ENCODE results near the gene AGK.
"Not testable (repeated sequence)": the region's sequence is repeated elsewhere in the genome, so short reads cannot be mapped to it uniquely, and the experiment has no call there.

Gene AGK

DNA sequence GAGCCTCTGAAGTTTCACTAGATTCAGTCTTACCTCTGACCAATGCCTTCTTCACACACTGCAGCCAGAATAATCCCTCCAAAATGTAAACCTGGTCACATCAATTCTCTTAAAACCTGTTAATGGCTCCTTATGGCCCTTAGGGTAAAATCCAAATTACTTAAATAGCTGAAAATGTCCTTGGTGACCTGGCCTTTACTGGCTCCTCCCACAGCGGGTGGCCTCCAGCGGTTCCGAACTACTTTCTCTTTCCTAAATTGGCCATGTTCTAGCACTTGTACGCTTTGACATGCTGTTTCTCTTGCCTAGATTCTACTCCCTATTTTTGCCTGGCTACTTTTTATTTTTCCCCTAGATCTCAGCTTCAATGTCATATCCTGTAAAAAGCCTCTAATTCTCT is 36.1 kb downstream of the AGK start:
- no peak for DNase-seq

DNA sequence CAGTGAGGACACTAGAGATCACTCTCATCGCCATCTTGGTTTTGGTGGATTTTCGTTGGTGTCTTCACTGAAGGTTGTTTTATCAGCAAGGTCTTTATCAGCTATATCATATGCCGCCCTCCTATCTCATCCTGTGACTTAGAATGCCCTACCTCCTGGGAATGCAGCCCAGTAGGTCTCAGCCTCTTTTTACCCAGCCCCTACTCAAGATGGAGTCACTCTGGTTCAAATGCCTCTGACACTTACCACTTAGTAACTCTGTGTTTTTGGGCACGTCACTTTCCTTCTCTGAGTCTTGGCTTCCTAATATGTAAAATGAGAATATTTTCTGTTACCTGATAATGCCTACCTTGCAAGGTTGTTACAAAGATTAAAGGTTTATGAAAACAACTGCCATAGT is 37.7 kb downstream of the AGK start:
- no peak for DNase-seq

DNA sequence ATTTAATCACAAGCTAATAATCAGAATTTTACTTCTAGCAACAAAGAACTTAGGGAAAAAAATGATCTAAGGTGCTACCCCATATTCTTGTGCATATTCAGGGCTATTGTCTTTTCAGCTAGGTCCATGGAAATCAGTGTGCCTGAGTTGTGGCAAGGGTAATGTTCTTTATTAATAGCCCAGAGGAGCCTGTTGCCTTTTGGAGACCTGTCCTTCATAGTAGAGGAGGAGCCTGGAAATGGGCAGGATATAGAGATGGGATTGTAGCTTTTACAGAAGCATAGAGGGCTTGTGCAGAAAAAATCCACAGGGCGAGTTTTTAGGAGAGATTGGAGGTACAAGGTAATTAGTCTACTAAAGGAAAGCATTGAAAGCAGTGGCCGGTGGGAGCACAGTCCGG is 38.9 kb downstream of the AGK start:
- no peak for DNase-seq

DNA sequence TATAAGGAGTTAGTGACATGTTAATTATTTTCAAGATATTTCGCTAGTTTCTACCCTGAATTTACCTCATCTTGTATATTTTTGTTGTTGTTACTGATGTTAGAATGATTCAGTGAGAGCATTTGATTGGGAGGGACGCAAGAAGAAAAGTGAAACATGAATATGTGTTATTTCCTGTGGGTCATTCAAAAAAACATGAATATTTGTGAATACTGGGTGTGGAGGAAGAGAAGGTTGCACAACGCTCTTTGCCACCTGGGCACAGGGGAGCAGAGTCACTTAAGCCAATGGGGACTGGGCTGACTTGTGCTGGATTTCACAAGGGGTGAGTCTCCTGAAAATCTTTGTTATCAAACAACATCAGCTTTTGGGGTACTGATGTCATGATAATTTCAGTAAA is 39.5 kb downstream of the AGK start:
- DNase-seq, result no peak

DNA sequence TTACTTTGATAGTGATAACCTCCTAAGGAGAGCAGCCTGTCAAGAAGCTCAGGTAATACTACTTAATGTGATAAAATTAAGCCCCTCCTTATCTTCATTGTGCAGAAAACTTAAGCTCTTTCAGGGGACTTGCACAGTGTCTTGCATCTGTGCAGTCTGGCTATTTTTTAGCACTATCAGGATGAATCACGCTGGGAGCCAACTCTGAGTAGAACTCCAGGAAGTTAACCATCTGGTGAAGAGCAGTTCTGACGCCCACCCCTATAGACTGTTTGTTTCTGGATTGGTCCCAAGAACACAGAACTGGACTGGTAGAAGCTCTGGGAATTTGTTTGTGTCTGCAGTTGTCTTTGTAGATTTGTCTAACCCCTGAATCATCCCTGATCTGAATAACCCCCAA is 41.9 kb downstream of the AGK start:
- DNase-seq, result no peak

DNA sequence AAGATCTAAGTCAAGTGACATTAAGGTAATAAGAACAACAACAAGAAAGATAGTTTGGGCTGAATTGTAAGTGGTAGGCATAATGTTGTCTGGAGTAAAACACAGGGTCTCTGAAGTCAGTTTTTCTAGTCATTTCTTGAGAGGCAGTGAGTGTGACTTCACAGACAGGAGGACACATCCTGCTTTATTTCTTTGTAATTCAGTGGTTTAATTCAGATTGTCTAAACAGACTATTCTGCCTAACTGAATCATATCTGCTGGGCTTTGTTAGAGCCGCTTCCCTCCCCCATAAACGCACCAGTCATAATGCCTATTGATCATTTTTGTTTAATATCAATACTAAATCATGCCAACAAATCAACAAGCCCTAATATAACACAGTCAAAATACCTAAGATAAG is 46.8 kb downstream of the AGK start:
- DNase-seq, result no peak

DNA sequence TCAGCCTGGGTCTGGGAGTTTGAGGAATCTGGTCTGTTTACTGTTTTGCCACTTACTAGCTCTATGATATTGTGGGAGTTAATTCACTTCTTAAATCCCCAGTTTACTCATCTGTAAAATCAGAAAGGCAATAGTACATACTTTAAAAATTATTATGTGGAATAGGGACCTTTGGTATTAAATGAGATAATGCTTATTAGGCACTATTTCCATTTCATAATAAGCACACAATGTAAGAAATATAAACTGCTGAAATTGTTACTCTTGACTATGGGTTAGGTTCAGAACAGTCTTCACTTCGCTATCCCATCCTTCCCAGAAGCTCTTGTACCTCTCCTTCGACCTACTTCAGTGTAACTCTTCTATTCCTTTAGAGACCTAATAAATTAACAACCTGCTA is 47.2 kb downstream of the AGK start:
- DNase-seq, result no peak

DNA sequence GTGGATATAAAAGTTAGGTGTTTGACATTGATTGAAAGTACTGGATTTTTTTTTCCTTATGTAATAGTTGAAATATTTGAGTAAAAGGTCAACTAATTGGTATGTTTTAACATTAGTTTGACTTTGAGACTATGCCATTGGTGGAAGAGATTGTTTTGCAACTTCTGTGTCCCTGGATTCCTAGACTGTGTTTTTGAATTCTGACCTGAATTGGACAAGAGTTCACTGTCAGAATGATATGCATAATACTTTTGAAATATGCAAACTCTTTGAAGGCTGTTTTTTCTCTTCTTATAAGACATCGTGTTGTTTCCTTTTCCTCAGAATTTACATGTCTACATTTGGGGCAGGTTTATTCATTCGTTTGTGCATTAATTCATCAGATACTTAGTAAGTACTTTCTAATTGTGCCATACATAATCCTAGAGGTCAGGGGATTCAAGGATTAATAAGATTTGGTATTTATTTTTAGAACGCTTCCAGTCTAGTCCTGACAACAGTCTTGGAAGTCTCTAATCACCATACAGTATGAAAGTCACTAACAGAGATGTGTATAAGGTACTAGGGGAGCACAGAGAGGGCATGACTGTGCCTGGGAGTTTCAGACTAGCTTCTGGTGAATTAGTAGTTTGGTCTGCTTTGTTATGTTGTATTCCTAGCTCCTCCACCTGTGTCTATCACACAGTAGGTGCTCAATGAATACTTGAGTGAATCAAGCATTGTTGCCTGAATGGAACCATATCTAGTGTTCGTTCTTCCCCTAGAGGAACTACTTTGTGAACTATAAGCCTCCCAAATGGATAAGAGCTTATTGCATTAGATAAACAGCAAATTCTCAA is 49.2 kb downstream of the AGK start:
- DNase-seq, result no peak

DNA sequence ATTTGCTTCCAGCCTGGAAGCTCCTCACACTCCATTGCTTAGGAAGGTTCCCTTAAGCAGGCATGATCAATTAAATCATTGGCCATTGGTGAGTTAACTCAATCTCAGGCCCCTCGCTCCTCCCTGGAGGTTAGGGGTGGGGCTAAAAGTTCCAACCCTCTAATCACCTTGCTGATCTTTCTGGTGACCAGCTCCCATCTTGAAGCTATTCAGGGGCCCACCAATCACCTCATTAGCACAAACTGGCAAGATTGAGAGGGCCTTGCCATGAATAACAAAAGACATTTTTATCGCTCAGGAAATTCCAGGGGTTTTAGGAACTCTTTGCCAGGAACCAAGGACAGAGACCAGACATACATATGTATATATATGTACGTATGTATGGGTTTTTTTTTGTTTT is 58.4 kb downstream of the AGK start:
- DNase-seq, result no peak

DNA sequence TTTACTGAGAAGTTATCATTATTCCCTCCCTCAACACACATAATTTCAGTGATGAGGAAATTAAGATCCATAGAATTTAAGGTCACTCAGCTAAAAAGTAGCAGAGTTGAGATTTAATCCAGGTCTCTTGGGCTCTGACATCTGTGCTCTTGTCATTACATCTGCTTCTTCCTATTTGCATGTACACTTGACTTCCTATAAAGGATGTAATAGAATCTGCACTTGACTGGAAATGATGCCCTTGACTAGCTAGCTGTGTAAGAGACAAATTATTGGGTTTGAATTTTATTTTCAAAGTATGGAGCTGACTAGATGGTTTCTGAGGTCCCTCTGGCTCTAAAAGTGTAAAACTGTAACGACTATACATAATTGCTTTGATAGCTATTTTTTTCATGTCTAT is 59.5 kb downstream of the AGK start:
- no peak for DNase-seq

DNA sequence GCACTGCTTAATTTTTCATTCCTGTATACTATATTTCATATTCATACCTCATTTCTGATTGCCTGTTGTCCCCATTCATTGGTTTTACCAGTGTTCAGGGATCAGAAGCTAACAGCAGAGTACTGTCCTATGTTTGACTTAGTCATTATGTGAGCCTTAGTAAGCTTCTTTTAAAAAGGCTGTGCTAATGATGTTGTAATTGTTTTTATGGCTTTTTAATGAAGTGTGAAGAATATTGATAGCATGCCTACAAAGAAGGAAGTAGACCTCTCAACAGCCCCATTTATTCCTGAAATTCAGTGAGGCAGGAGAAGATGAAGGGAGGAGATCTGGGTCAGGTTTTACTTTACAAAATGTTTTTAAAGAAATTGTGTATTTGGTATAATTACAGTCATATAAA is 61.7 kb downstream of the AGK start:
- DNase-seq, result no peak

DNA sequence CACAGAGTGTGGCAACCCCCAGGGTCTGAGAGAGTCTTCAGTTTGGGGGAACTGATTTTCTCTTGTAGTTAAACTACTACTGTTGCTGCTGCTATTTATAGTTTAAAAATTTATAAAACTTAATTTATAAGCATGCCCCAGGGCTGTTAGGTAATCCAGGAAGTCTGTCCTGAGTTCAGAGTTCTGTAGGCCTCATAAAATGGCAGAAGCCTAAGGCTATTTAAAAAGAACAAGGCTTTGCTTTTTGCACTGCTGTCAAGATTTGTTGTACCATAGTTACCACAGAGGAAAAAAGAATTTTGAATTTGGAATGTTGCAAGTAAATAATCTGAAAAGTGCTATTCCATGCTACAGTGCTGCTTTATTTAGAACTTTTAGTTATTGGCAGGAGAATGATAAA is 66.1 kb downstream of the AGK start:
- no peak for DNase-seq

DNA sequence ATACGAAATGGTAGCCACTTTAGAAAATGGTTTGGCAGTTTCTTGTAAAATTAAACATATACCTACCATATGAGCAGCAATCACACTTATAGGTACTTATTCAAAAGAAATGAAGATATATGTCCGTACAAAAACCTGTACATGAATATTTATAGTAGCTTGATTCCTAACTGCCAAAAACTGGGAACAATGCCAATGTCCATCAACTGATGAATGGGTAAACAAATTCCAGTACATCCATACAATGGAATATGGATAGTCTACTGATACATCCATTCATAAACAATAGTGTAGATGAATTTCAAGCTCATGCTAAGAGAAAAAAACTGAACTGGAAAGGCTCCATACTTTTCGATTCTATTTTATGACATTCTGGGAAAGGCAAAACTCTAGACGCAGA is 68.5 kb downstream of the AGK start:
- DNase-seq, result no peak

DNA sequence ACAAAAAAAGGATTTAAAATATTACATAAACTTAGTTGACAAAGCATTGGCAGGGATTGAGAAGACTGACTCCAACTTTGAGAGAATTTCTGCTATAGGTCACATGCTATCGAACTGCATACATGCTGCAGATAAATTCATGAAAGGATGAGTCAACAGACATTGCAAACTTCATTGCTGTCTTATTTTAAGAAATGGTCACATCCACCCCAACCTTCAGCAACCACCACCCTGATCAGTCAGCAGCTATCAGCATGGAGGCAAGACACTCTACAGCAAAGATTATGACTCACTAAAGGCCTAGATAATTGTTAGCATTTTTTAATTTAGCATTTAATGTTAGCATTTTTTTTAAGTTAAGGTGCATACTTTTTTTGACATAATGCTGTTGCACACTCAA is 73.6 kb downstream of the AGK start:
- no peak for DNase-seq

DNA sequence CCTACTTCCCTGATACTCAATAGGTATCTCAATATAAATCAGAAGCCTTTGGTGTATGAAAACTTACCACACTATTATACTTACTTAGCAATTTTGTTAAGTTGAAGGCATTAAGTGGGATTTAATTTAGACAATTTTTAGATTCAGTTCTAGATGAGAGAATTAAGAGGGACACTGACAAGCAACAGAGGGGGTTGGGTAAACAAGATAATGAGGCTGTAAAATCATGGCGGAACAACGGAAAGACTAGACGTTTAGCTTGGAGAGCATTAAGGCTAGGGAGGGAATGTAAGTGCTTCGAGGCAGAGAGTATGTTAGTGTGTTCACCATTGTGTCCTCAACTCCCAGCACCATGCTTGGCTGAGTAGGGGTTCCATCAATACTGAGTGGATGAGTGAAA is 79.4 kb downstream of the AGK start:
- no peak for DNase-seq

DNA sequence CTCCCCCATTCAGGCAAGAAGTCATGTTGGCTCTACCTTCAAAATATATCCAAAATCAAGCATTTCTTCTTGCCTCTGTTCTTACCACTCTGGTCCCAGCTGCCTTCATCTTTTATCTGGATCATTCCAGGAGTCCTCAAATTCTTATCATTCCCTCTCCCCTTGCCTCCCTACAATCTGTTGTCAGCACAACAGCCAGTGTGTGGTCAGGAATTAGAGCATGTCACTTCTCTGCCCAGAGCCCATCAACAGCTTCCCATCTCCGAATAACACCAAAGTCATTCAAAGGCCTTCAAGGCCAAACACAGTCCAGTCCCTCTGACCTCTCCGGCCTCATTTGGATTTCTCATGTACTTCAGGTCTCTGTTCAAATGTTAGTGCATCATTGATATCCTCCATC is 80.3 kb downstream of the AGK start:
- DNase-seq, result no peak

DNA sequence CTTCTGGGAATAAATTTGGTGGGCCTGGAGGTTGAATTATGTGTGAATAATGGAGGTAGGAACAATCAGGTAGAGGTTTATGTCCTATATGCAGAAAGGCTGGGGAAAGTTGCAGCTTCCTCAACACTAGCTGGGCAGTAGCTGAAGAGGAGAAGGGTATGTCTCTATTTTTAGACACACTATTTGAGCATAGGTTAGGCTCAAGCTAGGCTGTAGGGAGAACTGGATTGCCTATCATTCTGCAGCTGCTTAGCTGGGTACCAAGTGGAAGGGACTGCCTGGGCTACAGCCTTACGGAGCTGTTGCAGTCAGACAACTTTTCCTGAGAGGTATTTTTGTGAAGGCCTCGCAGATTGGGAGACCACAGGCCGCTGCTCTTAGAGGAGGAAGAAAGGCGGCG is 82.9 kb downstream of the AGK start:
- DNase-seq, result no peak

DNA sequence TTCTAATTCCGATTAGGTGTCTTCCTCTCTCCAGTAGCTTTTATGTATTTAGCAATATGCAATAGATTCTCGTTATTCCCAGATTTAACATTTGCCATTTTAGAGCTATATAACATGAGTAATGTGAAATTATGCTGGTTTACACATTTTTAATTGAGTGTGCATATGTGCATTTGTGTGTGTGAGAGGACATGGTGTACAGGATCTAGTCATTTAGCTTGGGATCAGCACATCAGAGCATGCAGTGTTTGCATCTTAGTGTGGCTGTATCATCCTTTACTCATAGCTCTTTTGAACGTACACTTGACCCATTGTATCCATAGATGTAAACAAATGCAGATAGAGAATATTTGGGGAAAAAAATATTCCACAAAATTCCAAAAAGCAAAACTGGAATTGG is 84.8 kb downstream of the AGK start:
- DNase-seq, result no peak

DNA sequence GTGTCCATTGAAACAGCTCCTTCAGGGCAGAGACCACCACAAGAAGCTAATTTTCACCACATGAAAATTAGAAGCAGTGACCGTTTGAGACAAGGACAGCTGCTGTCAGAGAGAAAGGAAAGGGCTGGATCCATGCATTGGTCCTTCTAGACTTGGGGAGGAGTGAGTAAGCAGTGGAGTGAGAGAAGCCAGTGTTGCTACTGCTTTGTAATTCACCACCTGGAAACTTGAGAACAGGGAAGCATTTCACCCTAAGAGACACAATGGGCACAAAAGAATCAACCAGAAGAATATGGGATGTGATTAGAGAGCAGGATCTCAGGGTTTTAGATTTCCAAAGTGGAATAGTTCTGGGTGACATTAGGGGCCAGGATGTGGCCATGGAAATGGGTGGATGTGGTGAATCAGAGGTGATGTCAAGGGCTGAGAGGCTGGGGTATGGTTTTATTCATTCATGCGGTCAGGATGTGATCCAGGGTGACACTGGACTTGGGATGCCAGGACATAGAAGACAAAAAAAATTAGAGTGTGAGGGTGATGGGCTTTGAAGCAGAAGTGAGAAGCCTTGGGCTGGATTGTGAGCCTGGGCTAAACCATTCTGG is 89.1 kb downstream of the AGK start:
- DNase-seq, result no peak

DNA sequence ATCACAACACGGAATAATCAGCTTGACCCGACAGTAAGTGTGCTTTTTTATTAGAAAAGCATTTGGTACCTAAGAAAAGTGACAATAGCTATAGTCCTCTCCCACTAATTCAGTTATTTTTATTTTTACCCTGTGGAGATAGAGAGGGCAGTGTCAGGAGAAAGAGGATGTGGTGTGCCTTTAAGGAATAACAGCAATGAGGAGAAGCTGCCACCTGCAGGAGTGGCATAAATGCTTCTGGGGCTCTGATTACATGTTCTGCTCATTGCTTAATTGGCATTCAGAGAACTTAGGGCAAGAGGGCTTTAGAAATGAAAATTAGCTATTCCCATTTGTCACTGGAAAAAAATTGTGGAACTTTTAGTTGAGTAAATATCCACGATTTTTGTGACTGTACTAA is 90.7 kb downstream of the AGK start:
- no peak for DNase-seq

DNA sequence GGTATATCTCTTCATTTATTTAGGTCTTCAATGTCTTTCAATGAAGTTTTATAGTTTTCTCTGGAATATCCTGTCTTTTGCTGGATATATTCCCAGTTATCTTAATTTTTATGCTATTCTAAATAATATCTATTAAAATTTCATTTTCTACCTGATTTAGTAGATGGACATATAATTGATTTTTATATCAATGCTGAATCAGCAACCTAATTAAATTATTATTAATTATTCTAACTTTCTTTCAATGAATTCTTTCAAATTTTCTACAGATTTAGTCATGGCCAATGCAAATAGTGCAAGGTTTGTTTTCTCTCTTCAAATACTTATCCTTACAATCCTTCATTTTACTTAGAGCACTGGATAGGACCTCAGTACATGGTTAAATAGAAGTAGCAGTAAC is 94.0 kb downstream of the AGK start:
- DNase-seq, result no peak

DNA sequence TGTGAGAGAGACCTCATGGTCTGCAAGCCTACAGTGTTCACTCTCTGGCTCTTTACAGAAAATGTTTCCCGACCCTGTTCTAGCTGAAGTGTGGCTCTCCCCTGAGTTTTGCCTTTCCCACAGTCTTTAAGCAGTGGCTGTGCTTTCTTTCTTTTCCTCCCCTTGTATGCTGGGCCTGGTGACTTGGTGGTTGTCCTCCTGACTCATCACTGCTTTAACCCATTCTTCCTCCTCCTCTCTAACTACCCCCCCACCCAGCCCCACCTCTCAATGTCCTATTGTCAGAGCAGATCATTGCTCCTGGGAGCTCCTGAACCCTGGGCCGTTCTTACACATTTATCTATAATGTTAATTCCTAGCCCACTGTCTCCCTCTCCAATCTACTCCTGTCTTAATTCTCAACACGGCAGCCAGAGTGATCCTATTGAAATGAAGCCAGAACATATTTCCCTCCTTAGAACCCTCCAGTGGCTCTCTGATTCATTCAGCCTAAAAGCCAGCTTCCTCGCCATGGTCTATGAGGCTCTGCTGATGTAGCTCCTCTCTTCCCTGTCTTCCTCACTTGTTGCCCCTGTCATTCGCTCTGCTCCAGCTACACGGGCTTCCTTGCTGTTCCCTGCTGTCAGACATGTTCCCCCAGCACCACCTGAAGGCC is 95.7 kb downstream of the AGK start:
- DNase-seq, result no peak

DNA sequence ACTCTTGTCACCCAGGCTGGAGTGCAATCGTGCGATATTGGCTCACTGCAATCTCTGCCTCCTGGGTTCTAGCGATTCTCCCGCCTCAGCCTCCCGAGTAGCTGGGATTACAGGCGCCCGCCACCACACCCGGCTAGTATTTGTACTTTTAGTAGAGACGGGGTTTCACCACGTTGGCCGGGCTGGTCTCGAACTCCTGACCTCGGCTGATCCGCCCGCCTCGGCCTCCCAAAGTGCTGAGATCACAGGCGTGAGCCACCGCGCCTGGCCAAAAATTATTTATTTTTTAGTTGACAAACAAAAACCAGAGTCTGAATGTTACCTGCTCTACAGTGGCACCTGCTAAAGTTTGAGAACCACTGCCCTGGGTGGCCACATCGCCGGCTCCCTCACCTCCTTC is 96.5 kb downstream of the AGK start:
- not testable (repeated sequence) for DNase-seq

DNA sequence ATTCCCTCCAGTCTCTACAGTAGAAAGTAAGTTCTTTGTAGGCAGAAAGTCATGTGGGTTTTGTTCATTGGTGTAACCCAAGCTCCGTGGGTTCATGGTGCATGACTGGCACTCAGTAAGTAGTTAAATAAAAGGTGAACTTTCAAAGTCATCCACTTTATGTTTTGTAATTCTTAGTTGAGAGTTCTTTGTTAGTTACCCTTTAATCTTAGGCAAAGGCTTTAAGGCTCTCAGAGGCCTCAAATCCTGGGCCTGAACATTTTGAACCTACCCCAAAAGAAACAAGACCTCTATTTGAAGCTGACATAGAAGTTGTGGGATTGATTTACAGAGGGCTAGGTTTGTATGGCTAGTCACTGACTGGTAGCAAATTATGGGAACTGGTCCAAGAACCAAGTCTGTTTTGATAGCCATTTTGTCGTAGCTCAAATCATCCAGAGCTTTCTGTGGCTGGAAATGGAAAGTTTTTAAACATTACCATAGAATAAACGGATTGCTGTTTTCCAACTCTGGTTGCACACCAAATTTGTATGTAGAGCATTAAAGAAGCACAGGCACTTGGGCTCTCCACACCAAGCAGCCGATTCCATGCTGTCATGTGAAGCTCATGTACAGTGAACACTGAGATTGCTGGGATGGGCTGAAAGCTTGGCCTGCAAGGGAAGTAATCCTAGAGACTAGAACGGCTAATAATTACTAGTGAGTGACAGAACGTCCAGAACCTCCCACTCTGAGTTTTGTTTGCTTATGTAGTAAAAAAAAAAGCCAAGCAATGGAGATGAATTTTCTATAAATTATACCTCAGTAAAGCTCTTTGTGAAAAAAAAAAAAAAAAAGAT is 97.3 kb downstream of the AGK start:
- no peak for DNase-seq

Data from NCI-H1436 treated with DMSO at 0.1 percent for 48 hours (cell line).